ENCODE results near the gene MRNIP.

Gene MRNIP

GRCh38 chr5:179812997-179813607 is 45.5 kb downstream of the MRNIP start:
- no peak for DNase-seq (ENCODE audit: low read depth)
- in situ Hi-C loops (cut with HindIII; ENCODE audit: low sequenced_read_pairs) = no loop called here
- no peak for TF ChIP-seq CTCF (IDR thresholded peaks at IDR 0.05; ENCODE audit: low read depth, low read length, missing control alignments)
- H3K4me3 ChIP-seq (ENCODE audit: low read depth, low read length) = no peak overlapping the region

DNA sequence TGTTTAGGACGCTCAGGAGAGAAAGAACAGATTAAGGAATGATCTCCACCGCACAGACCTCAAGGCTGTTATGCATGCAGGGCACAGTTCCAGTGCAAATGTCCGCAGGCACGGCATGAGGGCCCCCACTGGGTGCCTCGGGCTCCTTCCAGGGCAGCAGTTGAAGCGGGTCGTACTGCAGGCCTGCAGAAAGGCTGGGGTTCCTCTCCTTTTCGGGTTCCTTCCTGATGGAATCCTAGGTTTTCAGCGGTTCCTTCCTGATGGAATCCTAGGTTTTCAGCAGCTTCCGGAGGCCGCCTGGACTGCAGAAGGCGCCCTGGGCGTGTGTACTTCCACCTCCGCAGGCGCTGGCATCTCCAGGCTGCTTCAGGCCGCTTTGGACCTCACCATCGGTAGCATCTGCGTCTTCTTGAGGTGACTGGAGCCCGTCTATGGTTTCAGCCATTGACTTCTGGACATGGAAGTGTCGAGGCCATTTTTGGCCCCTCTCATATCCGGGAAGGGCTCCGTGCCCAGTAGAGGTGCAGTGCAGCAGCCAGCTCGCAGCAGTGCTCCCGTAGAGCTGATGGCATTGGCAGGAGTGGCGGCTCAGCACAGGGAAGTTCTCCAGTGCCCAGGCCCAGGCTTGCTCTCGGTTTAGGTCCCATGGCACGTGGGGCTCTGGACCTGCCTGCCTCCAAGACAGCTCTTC is 46.3 kb downstream of the MRNIP start:
- no peak for TF ChIP-seq CTCF (IDR thresholded peaks at IDR 0.05; ENCODE audit: low read depth, low read length, missing control alignments)
- H3K4me3 ChIP-seq (ENCODE audit: low read depth, low read length) = no peak overlapping the region
- in situ Hi-C loops (cut with HindIII; ENCODE audit: low sequenced_read_pairs) = no loop called here
- no peak for DNase-seq (ENCODE audit: low read depth)

- H3K4me3 ChIP-seq (ENCODE audit: low read depth, low read length) = peak within 1 kb of the TSS; percentile 72
- DNase-seq (ENCODE audit: low read depth) = no peak
- no peak for TF ChIP-seq CTCF (IDR thresholded peaks at IDR 0.05; ENCODE audit: low read depth, low read length, missing control alignments)
- in situ Hi-C loops (cut with HindIII; ENCODE audit: low sequenced_read_pairs) = no loop called here
Measured at GRCh38 chr5:179806250-179807048, 52.2 kb downstream of the MRNIP start, which contains the start of gene MGAT4B. TSS of gene MGAT4B (minus strand) at chr5:179806866. CDS start at chr5:179806583, 283 bp downstream.

DNA sequence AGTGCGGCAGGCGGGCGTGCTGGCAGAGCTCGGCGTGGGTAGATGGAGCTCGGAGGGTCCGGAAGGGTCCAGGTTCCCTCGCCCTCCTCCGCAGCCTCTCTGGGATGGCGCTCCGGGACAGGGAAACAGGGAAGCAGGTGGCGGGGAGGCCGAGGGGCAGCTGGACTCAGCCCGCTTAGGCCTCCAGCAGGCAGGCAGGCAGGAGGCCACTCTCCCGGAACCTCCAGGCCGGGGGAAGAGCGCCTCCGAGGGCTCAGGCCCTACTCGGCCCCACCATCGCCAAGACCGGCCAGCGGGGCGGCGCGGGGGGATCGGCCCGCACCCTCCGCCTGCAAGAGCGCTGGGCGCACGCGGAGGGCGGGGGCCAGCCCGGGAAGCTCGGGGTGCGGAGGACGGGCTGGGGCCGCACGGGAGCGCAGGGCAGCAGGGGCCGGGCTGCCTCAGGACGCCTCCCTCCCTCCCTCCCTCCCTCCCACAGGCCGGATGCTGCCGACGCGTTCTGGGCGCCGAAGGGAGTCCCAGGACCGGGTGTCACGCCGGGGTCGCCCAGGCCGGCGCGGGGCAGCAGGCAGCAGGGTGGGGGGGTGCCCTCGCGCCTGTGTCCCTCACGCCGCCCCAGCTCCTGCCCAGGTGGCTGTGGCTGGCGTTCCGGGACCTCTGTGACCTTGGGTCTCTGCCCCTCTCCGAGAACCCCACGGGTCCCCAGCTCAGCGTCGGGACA is 52.9 kb downstream of the MRNIP start:
- DNase-seq (ENCODE audit: low read depth) = no peak
- in situ Hi-C loops (cut with HindIII; ENCODE audit: low sequenced_read_pairs) = no loop called here
- H3K4me3 ChIP-seq (ENCODE audit: low read depth, low read length) = peak overlapping the region; percentile 72
- TF ChIP-seq CTCF (IDR thresholded peaks at IDR 0.05; ENCODE audit: low read depth, low read length, missing control alignments) = no peak

- H3K4me3 ChIP-seq (ENCODE audit: low read depth, low read length) = peak overlapping the region; percentile 72
- no peak for TF ChIP-seq CTCF (IDR thresholded peaks at IDR 0.05; ENCODE audit: low read depth, low read length, missing control alignments)
Measured at GRCh38 chr5:179805070-179805528, 53.5 kb downstream of the MRNIP start.

GRCh38 chr5:179804555-179804947 is 54.1 kb downstream of the MRNIP start:
- peak overlapping the region; percentile 72 for H3K4me3 ChIP-seq (ENCODE audit: low read depth, low read length)
- DNase-seq (ENCODE audit: low read depth) = no peak
- in situ Hi-C loops (cut with HindIII; ENCODE audit: low sequenced_read_pairs) = no loop called here
- TF ChIP-seq CTCF (IDR thresholded peaks at IDR 0.05; ENCODE audit: low read depth, low read length, missing control alignments) = no peak

More at GRCh38 chr5:179805070-179805528, 53.5 kb downstream of the MRNIP start:
- no peak for DNase-seq (ENCODE audit: low read depth)
- in situ Hi-C loops (cut with HindIII; ENCODE audit: low sequenced_read_pairs) = no loop called here

Data from astrocyte of the cerebellum (primary cell).